Neural cell (in vitro differentiated cells): Measurements from ENCODE around the gene GPR152. TPM values are rescaled to one million over a fixed set of nuclear protein-coding genes. Genes with fewer than 3 reads are reported as not detected.
"Not testable (repeated sequence)": the region's sequence is repeated elsewhere in the genome, so short reads cannot be mapped to it uniquely, and the experiment has no call there.

Experiments
- H2AFZ ChIP-seq: fragments of 200-600, 300-800 bp; sonication (generic), shearing (Covaris generic); 2 replicates; pipeline ENCODE4 v1.6.0; 2014; ENCODE audit warnings: low read depth, mild to moderate bottlenecking, antibody characterized with exemption, low read length, moderate library complexity
- H3F3A ChIP-seq: fragments of 200-600 bp; shearing (Covaris generic); 2 replicates; pipeline ENCODE4 v1.6.1; 2016; ENCODE audit warnings: mild to moderate bottlenecking, moderate library complexity, mixed read lengths, antibody characterized with exemption, low read length; ENCODE audit not compliant: insufficient read depth, poor library complexity, severe bottlenecking
- H3K27ac ChIP-seq: fragments of 200-600, 300-800 bp; sonication (generic), shearing (Covaris generic); 2 replicates; pipeline ENCODE4 v1.5.1; 2014; ENCODE audit warnings: mild to moderate bottlenecking, low read length, moderate library complexity
- H3K27me3 ChIP-seq: fragments of 300-800, 200-600 bp; sonication (generic), shearing (Covaris generic); 2 replicates; pipeline ENCODE4 v1.6.0; 2014; ENCODE audit warnings: mild to moderate bottlenecking, low read depth, low read length, moderate library complexity; ENCODE audit not compliant: insufficient read depth
- H3K36me3 ChIP-seq: fragments of 300-800, 200-600 bp; sonication (generic), shearing (Covaris generic); 2 replicates; pipeline ENCODE4 v1.5.1; 2014; ENCODE audit warnings: mild to moderate bottlenecking, antibody characterized with exemption, low read length, moderate library complexity; ENCODE audit not compliant: insufficient read depth
- H3K4me2 ChIP-seq: fragments of 300-800, 200-600 bp; sonication (generic), shearing (Covaris generic); 2 replicates; pipeline ENCODE4 v1.6.0; 2014; ENCODE audit warnings: mild to moderate bottlenecking, low read length
- H3K4me3 ChIP-seq: fragments of 300-800, 200-600 bp; sonication (generic), shearing (Covaris generic); 2 replicates; pipeline ENCODE4 v1.5.1; 2014; ENCODE audit warnings: mild to moderate bottlenecking, low read length, moderate library complexity
- H3K79me2 ChIP-seq: fragments of 200-600 bp; shearing (Covaris generic); replicated peaks from 2 replicates; pipeline ENCODE4 v1.6.0; 2014; ENCODE audit warnings: mild to moderate bottlenecking, low read length, moderate library complexity; ENCODE audit not compliant: insufficient read depth
- H3K9ac ChIP-seq: fragments of 300-800, 200-600 bp; sonication (generic), shearing (Covaris generic); 2 replicates; pipeline ENCODE4 v1.6.1; 2016; ENCODE audit warnings: mild to moderate bottlenecking, low read length, mixed read lengths
- H3K9me2 ChIP-seq: fragments of 200-600 bp; shearing (Covaris generic); 2 replicates; pipeline ENCODE4 v1.6.1; 2016; ENCODE audit warnings: mild to moderate bottlenecking, low read length, mixed read lengths; ENCODE audit not compliant: insufficient read depth
- H3K9me3 ChIP-seq: fragments of 200-600, 300-800 bp; sonication (generic), shearing (Covaris generic); 2 replicates; pipeline ENCODE4 v1.6.1; 2016; ENCODE audit warnings: mild to moderate bottlenecking, mixed run types, low read length, moderate library complexity, mixed read lengths
- H4K20me1 ChIP-seq: fragments of 200-600 bp; shearing (Covaris generic); 2 replicates; pipeline ENCODE4 v1.6.1; 2016; ENCODE audit warnings: mild to moderate bottlenecking, mixed run types; ENCODE audit not compliant: insufficient read depth
- EP300 ChIP-seq: fragments of 450-650 bp; conservative IDR thresholded peaks from 2 replicates; pipeline ENCODE4 v1.6.1; 2014; ENCODE audit warnings: antibody characterized with exemption, mild to moderate bottlenecking, moderate library complexity; ENCODE audit not compliant: poor library complexity, severe bottlenecking
- EZH2 ChIP-seq: fragments of 200-600, 300-800 bp; shearing (Covaris generic), sonication (generic); IDR thresholded peaks from 2 replicates; pipeline ENCODE4 v1.6.1; 2014; ENCODE audit warnings: antibody characterized with exemption, low read length, borderline replicate concordance, mild to moderate bottlenecking; ENCODE audit not compliant: insufficient read depth, poor library complexity, severe bottlenecking
- MXI1 ChIP-seq: fragments of 450-650 bp; conservative IDR thresholded peaks from 2 replicates; pipeline ENCODE4 v1.6.1; 2014; ENCODE audit warnings: antibody characterized with exemption, mild to moderate bottlenecking; ENCODE audit not compliant: poor library complexity, severe bottlenecking
- POLR2AphosphoS5 ChIP-seq: IDR thresholded peaks from 2 replicates; pipeline ENCODE4 v1.6.1; 2012
- RAD21 ChIP-seq: fragments of 450-650 bp; conservative IDR thresholded peaks from 2 replicates; pipeline ENCODE4 v1.6.1; 2014; ENCODE audit warnings: antibody characterized with exemption, mild to moderate bottlenecking, moderate library complexity
- SMC3 ChIP-seq: fragments of 450-650 bp; conservative IDR thresholded peaks from 2 replicates; pipeline ENCODE4 v1.6.1; 2014; ENCODE audit warnings: antibody characterized with exemption, mild to moderate bottlenecking, moderate library complexity; ENCODE audit not compliant: poor library complexity
- TAF1 ChIP-seq: IDR thresholded peaks from 2 replicates; pipeline ENCODE4 v1.6.1; 2012; ENCODE audit warnings: low read depth
- polyA plus RNA-seq: library from polyadenylated mRNA; depleted of rRNA; stranded (reverse); fragments of >200 nt; gene quantifications from 2 replicates; pipeline ENCODE4 v1.2.3, GENCODE V29; 2014
- TF ChIP-seq, protein P1 (sequence below): fragments of 450-650 bp; IDR thresholded peaks from 2 replicates; pipeline ENCODE4 v1.5.1; 2014; ENCODE audit warnings: antibody characterized with exemption, mild to moderate bottlenecking, moderate library complexity; ENCODE audit not compliant: poor library complexity, severe bottlenecking
- TF ChIP-seq, protein P2 (sequence below): IDR thresholded peaks from 2 replicates; pipeline ENCODE4 v1.6.1; 2012; ENCODE audit warnings: borderline replicate concordance

GPR152 gene
- polyA plus RNA-seq, 1 donor from 2014 or later: not detected

DNA sequence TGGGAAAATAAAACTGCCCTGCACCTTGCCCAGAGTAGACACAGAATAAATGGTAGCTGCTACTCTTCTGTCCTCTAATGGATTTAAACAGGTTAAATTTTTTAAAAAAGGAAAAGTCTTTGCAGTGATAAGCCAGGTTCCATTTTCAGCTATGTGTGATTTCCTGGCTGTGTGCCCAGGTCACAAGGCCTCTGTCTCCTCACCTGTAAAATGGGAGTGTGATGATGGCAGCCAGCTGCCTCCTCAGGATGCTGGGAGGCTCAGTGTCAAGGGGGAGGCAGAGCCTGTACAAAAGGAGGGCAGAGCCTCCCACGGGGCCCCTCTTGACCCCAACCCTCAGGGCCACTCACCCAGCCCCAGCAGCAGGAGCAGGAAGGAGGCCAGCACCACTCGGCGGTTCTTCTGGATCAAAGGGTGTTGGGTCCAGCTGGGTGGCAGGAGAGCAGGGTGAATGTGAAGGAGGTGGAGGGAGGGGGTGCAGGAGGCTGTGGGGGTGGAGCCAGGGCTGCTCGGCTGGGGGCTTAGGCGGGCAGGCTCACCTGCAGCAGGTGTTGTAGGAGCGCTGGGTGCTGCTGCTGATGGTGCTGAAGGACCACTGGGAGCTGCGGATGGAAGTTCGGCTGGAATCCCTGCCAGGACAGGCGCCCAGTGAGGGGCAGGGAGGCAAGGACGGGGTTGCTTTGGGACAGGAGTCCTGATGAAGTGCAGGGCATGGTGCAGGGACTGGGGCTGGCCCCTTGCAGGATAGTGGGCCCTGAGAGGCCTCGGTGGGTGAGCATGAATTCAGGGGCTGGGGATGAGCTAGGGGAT lies 14.6 kb upstream of the GPR152 start:
- Histone ChIP-seq H3K9ac (no peak overlapping the region), H3K4me2 (no peak overlapping the region)

DNA sequence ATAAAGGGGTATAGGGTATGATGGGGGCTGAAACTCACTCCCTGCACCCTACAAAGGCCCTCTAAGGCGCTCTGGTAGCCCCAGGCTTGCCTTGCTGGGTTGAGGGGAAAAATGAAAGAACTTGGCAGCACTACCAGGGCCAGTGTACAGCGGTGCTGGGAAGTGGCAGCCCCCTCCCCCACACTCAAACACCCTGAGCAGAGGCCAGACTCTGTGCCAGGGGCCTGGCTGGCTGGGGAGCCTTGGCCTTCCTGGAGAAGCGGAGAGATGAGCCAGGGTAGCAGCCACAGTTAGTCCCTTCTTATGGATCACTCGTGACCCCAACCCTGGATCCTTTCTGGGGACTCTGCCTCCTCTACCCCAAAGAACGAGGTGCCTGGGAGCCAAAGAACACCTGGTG lies 13.8 kb upstream of the GPR152 start:
- no peaks in the 10 kb centered on the region for H3K27me3 ChIP-seq
- no peaks in the 10 kb centered on the region for H3F3A ChIP-seq
- no peak overlapping the region for H3K4me2 ChIP-seq
- H2AFZ ChIP-seq: no peak overlapping the region
- H3K79me2 ChIP-seq: no peaks in the 10 kb centered on the region
- no peak overlapping the region for H3K4me3 ChIP-seq
- TF ChIP-seq EP300 (no peak), MXI1 (no peak), POLR2AphosphoS5 (no peak), EZH2 (no peak), TAF1 (no peak), SMC3 (no peak), RAD21 (no peak)
- TF ChIP-seq, protein P1, sequence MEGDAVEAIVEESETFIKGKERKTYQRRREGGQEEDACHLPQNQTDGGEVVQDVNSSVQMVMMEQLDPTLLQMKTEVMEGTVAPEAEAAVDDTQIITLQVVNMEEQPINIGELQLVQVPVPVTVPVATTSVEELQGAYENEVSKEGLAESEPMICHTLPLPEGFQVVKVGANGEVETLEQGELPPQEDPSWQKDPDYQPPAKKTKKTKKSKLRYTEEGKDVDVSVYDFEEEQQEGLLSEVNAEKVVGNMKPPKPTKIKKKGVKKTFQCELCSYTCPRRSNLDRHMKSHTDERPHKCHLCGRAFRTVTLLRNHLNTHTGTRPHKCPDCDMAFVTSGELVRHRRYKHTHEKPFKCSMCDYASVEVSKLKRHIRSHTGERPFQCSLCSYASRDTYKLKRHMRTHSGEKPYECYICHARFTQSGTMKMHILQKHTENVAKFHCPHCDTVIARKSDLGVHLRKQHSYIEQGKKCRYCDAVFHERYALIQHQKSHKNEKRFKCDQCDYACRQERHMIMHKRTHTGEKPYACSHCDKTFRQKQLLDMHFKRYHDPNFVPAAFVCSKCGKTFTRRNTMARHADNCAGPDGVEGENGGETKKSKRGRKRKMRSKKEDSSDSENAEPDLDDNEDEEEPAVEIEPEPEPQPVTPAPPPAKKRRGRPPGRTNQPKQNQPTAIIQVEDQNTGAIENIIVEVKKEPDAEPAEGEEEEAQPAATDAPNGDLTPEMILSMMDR: no peak
- TF ChIP-seq, protein P2, sequence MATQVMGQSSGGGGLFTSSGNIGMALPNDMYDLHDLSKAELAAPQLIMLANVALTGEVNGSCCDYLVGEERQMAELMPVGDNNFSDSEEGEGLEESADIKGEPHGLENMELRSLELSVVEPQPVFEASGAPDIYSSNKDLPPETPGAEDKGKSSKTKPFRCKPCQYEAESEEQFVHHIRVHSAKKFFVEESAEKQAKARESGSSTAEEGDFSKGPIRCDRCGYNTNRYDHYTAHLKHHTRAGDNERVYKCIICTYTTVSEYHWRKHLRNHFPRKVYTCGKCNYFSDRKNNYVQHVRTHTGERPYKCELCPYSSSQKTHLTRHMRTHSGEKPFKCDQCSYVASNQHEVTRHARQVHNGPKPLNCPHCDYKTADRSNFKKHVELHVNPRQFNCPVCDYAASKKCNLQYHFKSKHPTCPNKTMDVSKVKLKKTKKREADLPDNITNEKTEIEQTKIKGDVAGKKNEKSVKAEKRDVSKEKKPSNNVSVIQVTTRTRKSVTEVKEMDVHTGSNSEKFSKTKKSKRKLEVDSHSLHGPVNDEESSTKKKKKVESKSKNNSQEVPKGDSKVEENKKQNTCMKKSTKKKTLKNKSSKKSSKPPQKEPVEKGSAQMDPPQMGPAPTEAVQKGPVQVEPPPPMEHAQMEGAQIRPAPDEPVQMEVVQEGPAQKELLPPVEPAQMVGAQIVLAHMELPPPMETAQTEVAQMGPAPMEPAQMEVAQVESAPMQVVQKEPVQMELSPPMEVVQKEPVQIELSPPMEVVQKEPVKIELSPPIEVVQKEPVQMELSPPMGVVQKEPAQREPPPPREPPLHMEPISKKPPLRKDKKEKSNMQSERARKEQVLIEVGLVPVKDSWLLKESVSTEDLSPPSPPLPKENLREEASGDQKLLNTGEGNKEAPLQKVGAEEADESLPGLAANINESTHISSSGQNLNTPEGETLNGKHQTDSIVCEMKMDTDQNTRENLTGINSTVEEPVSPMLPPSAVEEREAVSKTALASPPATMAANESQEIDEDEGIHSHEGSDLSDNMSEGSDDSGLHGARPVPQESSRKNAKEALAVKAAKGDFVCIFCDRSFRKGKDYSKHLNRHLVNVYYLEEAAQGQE: no peak
- H3K9me2 ChIP-seq: no peaks in the 10 kb centered on the region
- H4K20me1 ChIP-seq: no peaks in the 10 kb centered on the region
- no peak overlapping the region for H3K9ac ChIP-seq
- no peaks in the 10 kb centered on the region for H3K36me3 ChIP-seq
- H3K27ac ChIP-seq: no peak overlapping the region
- H3K9me3 ChIP-seq: no peaks in the 10 kb centered on the region

More for the DNA sequence above, 14.6 kb upstream of the GPR152 start:
- Histone ChIP-seq H2AFZ (no peak overlapping the region), H3F3A (no peaks in the 10 kb centered on the region), H3K4me3 (no peak overlapping the region), H4K20me1 (no peaks in the 10 kb centered on the region), H3K79me2 (no peaks in the 10 kb centered on the region), H3K27ac (no peak overlapping the region), H3K9me2 (no peaks in the 10 kb centered on the region), H3K9me3 (no peaks in the 10 kb centered on the region), H3K36me3 (no peaks in the 10 kb centered on the region), H3K27me3 (no peaks in the 10 kb centered on the region)
- TF ChIP-seq TAF1 (no peak), EZH2 (no peak), MXI1 (no peak), EP300 (no peak), RAD21 (no peak), SMC3 (no peak), POLR2AphosphoS5 (no peak)
- TF ChIP-seq, protein P2: no peak
- TF ChIP-seq, protein P1: no peak

DNA sequence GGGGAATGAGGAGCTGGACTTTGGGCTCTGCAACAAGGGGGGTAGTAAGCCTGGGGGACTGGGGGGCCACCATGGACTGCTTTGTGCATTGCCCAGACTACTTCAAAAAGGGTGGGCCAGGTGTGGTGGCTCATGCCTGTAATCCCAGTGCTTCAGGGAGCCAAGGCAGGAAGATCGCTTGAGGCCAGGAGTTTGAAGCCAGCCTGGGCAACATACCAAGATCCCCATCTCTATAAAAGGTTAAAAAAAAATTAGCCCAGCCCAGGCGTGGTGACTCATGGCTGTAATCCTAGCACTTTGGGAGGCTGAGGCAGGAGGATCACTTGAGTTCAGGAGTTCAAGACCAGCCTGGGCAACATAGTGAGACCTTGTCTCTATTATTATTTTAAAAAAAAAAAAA lies 13.0 kb upstream of the GPR152 start:
- not testable (repeated sequence) for H3K27ac ChIP-seq, H3K27me3 ChIP-seq, H2AFZ ChIP-seq, H3K36me3 ChIP-seq, H3K4me2 ChIP-seq, H3K9me3 ChIP-seq, H3K79me2 ChIP-seq, H4K20me1 ChIP-seq, H3K9me2 ChIP-seq, H3F3A ChIP-seq
- H3K4me3 ChIP-seq: peak overlapping the region; percentile 71
- peak overlapping the region; percentile 75 for H3K9ac ChIP-seq
